Fibroblast of lung (primary cell): ENCODE results near the gene NEURL1B.

Experiments
- EZH2 ChIP-seq: IDR thresholded peaks from 2 replicates; pipeline ENCODE4 v1.5.1; 2012; ENCODE audit warnings: low read length, control low read depth, mild to moderate bottlenecking; ENCODE audit errors: missing control alignments
- TF ChIP-seq, protein P1 (sequence below), 2 donors: IDR thresholded peaks in 1 of 2; conservative IDR thresholded peaks in 1 of 2; 1 replicate in 1 of 2; 2 replicates in 1 of 2; pipeline ENCODE4 v1.5.1; 2011 to 2012; ENCODE audit warnings: low read length in 2 of 2, control low read depth in 1 of 2, inconsistent platforms in 1 of 2, low read depth in 1 of 2, mild to moderate bottlenecking in 1 of 2

DNA sequence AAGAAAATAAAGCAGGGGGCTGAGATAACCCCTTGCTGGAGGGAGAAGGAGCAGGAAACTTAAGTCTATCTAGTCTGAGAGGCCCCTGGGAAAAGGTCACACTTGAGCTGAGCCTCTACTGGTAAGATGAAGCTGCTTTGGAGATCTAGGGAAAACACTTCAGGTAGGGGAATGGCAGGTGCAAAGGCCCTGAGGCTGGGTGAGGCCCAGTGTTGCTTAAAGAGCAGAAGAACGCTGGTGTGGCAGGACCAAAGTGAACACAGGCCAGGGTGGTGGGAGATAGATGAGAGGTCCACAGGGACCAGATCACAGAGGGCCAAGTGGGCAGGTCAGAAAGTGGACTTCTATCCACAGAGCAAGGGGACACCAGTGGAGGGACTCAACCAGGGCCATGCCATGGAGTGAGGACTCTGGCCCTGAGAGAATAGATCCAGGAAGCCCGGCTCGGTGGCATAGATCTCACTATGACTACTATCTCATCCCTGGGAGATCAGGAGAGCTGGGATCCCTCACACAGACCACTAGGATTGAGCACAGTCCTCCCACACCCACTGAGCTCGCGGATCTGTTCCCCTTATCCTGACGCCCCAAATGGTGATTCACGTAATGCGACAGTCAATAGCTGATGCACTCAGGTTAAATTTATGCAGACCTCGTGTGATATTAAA is 17.6 kb upstream of the NEURL1B start:
- TF ChIP-seq, protein P1, sequence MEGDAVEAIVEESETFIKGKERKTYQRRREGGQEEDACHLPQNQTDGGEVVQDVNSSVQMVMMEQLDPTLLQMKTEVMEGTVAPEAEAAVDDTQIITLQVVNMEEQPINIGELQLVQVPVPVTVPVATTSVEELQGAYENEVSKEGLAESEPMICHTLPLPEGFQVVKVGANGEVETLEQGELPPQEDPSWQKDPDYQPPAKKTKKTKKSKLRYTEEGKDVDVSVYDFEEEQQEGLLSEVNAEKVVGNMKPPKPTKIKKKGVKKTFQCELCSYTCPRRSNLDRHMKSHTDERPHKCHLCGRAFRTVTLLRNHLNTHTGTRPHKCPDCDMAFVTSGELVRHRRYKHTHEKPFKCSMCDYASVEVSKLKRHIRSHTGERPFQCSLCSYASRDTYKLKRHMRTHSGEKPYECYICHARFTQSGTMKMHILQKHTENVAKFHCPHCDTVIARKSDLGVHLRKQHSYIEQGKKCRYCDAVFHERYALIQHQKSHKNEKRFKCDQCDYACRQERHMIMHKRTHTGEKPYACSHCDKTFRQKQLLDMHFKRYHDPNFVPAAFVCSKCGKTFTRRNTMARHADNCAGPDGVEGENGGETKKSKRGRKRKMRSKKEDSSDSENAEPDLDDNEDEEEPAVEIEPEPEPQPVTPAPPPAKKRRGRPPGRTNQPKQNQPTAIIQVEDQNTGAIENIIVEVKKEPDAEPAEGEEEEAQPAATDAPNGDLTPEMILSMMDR (conservative IDR thresholded peaks at IDR 0.05 in 1 of 2, IDR thresholded peaks at IDR 0.05 in 1 of 2; ENCODE audit: low read depth in 1 of 2, low read length in 2 of 2) = no peak
- no peak for TF ChIP-seq EZH2
